SU-DHL-6 (cell line): Measurements from ENCODE around the gene ZMYND10.

ENCODE experiments used
- H2AFZ ChIP-seq: fragments of 200-600 bp; sonication (generic); 2 replicates; pipeline ENCODE4 v1.6.1; 2014; ENCODE audit warnings: low read depth, mild to moderate bottlenecking, moderate library complexity, mixed read lengths, antibody characterized with exemption, low read length; ENCODE audit not compliant: severe bottlenecking
- H3F3A ChIP-seq: fragments of 200-600 bp; shearing (Covaris generic); 2 replicates; pipeline ENCODE4 v1.6.0; 2016; ENCODE audit warnings: antibody characterized with exemption, mild to moderate bottlenecking; ENCODE audit not compliant: insufficient read depth
- H3K27ac ChIP-seq: fragments of 200-600 bp; sonication (generic); 2 replicates; pipeline ENCODE4 v1.5.1; 2016; ENCODE audit warnings: low read depth, mild to moderate bottlenecking, low read length, moderate library complexity, mixed read lengths
- H3K27me3 ChIP-seq: fragments of 200-600 bp; sonication (generic), shearing (Covaris generic); 2 replicates; pipeline ENCODE4 v1.6.0; 2014; ENCODE audit warnings: mild to moderate bottlenecking, low read length
- H3K36me3 ChIP-seq: fragments of 200-600 bp; sonication (generic); 2 replicates; pipeline ENCODE4 v1.6.1; 2014; ENCODE audit warnings: mild to moderate bottlenecking, low read length, mixed read lengths
- H3K4me2 ChIP-seq: fragments of 300-600, 200-600 bp; shearing (Covaris generic), sonication (generic); 2 replicates; pipeline ENCODE4 v1.6.0; 2014; ENCODE audit warnings: low read length, low read depth, mild to moderate bottlenecking; ENCODE audit not compliant: poor library complexity, severe bottlenecking
- H3K4me3 ChIP-seq: fragments of 200-600 bp; sonication (generic); 2 replicates; pipeline ENCODE4 v1.5.1; 2014; ENCODE audit warnings: antibody characterized with exemption, low read length, mild to moderate bottlenecking, mixed read lengths; ENCODE audit not compliant: insufficient read depth, poor library complexity, severe bottlenecking
- H3K79me2 ChIP-seq: fragments of 200-600 bp; sonication (generic); 2 replicates; pipeline ENCODE4 v1.6.1; 2014; ENCODE audit warnings: mild to moderate bottlenecking, low read length, moderate library complexity; ENCODE audit not compliant: insufficient read depth
- H3K9ac ChIP-seq: fragments of 200-600 bp; sonication (generic); 2 replicates; pipeline ENCODE4 v1.7.0; 2014; ENCODE audit warnings: mild to moderate bottlenecking, low read length
- H3K9me2 ChIP-seq: fragments of 200-600 bp; sonication (generic); replicated peaks from 2 replicates; pipeline ENCODE4 v1.6.1; 2014; ENCODE audit warnings: low read length; ENCODE audit not compliant: insufficient read depth
- H3K9me3 ChIP-seq: fragments of 200-600 bp; sonication (generic); 2 replicates; pipeline ENCODE4 v1.6.1; 2014; ENCODE audit warnings: low read length, mixed read lengths; ENCODE audit not compliant: insufficient read depth
- H4K20me1 ChIP-seq: fragments of 200-600 bp; sonication (generic); 2 replicates; pipeline ENCODE4 v1.6.1; 2014; ENCODE audit warnings: low read depth, mild to moderate bottlenecking, antibody characterized with exemption, low read length, moderate library complexity, mixed read lengths
- EZH2phosphoT487 ChIP-seq: fragments of 200-600 bp; sonication (generic), shearing (Covaris generic); conservative IDR thresholded peaks from 2 replicates; pipeline ENCODE4 v1.6.1; 2018; ENCODE audit warnings: mild to moderate bottlenecking, antibody characterized with exemption, low read length, moderate library complexity, mixed read lengths
- TF ChIP-seq, protein P1 (sequence below): fragments of 200-600 bp; sonication (generic); IDR thresholded peaks from one replicate; pipeline ENCODE4 v1.5.1; 2017; ENCODE audit warnings: antibody characterized with exemption, mild to moderate bottlenecking, low read length, moderate library complexity; ENCODE audit not compliant: insufficient read depth, poor library complexity, severe bottlenecking

Gene ZMYND10

DNA sequence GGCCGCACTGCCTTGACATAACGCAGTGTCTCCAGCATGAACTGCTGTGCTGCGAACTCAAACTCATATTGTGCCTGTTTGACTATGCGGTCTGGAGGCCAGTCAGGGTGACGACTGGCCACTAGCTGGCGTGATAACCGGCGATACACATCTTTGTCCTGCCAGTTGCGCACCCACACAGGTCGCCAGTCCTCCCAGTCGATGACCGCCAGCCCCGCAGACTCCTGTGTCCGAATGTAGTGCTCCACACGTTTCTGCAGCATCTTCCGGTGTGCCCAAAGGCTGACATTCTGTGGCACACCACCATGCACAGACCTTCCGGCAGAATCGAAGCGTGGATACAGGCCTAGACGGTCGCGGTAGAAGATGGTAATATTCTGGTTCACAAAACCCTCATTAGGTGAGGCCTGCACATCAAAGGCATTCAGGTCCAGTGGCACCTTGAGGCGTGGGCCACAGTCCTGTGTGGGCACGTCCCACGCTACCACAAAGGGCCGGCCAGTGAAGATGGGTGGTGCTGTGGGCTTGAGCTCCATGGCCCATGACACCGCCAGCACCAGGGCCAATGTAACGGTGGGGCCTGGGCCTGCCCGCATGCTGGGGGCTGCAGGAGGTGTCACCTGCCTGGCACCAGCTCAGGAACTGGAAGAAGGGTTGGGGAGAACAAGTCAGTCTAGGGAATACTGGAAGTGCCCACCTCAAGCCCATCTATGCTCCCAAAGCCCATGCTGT, 25.5 kb downstream of the ZMYND10 start:
- Histone ChIP-seq H3K79me2 (no peaks in the 10 kb centered on the region), H3K4me3 (peak overlapping the region; percentile 87), H4K20me1 (no peaks in the 10 kb centered on the region), H3K4me2 (peak overlapping the region; percentile 92), H3K27ac (no peak overlapping the region), H3K36me3 (no peaks in the 10 kb centered on the region), H3K9ac (peak overlapping the region; percentile 81), H3K9me2 (no peaks in the 10 kb centered on the region), H3F3A (no peaks in the 10 kb centered on the region), H3K9me3 (no peaks in the 10 kb centered on the region), H2AFZ (no peak overlapping the region), H3K27me3 (no peaks in the 10 kb centered on the region)
- TF ChIP-seq EZH2phosphoT487 = no peak
- TF ChIP-seq, protein P1, sequence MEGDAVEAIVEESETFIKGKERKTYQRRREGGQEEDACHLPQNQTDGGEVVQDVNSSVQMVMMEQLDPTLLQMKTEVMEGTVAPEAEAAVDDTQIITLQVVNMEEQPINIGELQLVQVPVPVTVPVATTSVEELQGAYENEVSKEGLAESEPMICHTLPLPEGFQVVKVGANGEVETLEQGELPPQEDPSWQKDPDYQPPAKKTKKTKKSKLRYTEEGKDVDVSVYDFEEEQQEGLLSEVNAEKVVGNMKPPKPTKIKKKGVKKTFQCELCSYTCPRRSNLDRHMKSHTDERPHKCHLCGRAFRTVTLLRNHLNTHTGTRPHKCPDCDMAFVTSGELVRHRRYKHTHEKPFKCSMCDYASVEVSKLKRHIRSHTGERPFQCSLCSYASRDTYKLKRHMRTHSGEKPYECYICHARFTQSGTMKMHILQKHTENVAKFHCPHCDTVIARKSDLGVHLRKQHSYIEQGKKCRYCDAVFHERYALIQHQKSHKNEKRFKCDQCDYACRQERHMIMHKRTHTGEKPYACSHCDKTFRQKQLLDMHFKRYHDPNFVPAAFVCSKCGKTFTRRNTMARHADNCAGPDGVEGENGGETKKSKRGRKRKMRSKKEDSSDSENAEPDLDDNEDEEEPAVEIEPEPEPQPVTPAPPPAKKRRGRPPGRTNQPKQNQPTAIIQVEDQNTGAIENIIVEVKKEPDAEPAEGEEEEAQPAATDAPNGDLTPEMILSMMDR = no peak

GRCh38 chr3:50319181-50319893, 26.2 kb downstream of the ZMYND10 start:
- no peaks in the 10 kb centered on the region for H3K9me2 ChIP-seq
- H3K27ac ChIP-seq = no peak overlapping the region
- no peaks in the 10 kb centered on the region for H3K27me3 ChIP-seq
- no peaks in the 10 kb centered on the region for H4K20me1 ChIP-seq
- no peak overlapping the region for H3K9ac ChIP-seq
- H3K36me3 ChIP-seq = no peaks in the 10 kb centered on the region
- no peak overlapping the region for H3K4me3 ChIP-seq
- H2AFZ ChIP-seq = no peak overlapping the region
- no peaks in the 10 kb centered on the region for H3K79me2 ChIP-seq
- no peak overlapping the region for H3K4me2 ChIP-seq
- H3K9me3 ChIP-seq = no peaks in the 10 kb centered on the region
- TF ChIP-seq, protein P1 = no peak
- TF ChIP-seq EZH2phosphoT487 = no peak
- H3F3A ChIP-seq = no peaks in the 10 kb centered on the region

GRCh38 chr3:50318615-50319014, 26.9 kb downstream of the ZMYND10 start:
- Histone ChIP-seq H3K27me3 (no peaks in the 10 kb centered on the region), H3F3A (0 out of 2 replicates have a peak, but pooled peaks cover 3% of the 10 kb centered on the region), H3K36me3 (no peaks in the 10 kb centered on the region), H3K9me2 (no peaks in the 10 kb centered on the region), H3K4me2 (no peak overlapping the region), H4K20me1 (no peaks in the 10 kb centered on the region), H3K4me3 (no peak overlapping the region), H3K9me3 (no peaks in the 10 kb centered on the region), H3K9ac (no peak overlapping the region), H2AFZ (no peak overlapping the region), H3K27ac (no peak overlapping the region), H3K79me2 (no peaks in the 10 kb centered on the region)
- no peak for TF ChIP-seq EZH2phosphoT487
- TF ChIP-seq, protein P1 = no peak
